DMS153 treated with DMSO at 0.1 percent for 48 hours (cell line): ENCODE results near the gene VPS45.

Experiments used
- DNase-seq: peaks from one replicate; lab custom pipeline; 2025; ENCODE audit not compliant: unreplicated experiment; lab: John Stamatoyannopoulos, UW

VPS45 gene

DNA sequence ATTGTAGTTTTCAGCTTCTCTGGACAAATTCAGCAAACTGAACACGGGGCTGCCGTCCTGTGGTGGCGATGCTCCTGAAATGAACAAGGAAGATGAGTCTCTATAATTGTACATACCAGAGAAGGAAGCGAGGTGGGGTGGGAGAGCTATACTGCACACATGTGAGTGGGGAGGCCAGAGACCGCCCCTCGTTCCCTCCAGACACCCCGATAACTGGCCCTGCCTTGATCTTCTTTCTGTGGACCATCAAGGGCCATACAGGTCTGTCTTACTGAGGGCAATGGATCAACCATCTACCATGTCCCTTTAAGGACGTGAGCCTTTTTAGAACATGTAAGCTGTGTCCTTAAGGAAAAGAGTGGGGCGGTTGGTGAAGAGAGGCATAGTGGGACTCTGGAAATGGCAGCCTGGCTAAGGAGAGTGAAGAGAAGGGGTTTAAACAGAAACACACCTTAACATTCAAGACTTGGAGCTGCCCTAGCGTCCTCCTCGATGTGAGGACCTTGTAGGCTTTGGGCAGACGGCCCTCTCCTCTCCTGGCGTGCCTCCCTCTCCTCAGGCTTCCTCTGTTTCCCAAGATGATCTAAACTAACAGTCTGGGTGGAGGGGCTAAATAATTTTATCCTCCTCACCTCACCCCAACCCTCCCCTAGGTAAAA, 88.0 kb downstream of the VPS45 start:
- no peak for DNase-seq

DNA sequence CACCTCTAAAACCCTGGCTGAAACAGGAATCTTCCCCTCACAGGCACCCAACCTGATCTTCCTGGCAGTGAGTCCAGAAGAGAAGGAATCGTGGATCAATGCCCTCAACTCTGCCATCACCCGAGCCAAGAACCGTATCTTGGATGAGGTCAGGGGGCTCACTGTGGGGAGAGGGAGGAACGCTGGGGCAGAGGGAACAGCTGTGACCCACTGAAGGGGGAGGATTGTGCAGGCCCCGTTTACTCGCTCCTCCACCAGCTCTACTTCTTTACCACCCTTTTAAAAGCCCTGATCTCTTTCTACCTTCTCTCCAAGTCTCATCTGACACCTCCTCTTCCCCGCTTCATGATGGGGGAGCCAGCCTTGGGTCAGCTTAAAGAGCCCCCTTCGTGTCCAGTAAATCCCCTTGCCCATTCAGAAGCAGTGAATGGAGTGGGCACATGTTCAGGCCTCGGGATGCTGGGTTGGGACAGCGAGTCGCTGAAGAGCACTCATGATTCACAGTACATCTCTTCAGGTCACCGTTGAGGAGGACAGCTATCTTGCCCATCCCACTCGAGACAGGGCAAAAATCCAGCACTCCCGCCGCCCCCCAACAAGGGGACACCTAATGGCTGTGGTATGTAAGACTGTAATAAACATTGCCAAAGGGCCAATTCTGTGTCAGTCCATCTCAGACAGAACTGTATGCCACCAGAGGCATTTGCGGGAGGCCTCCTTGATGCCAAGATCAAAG, 89.5 kb downstream of the VPS45 start:
- no peak for DNase-seq

DNA sequence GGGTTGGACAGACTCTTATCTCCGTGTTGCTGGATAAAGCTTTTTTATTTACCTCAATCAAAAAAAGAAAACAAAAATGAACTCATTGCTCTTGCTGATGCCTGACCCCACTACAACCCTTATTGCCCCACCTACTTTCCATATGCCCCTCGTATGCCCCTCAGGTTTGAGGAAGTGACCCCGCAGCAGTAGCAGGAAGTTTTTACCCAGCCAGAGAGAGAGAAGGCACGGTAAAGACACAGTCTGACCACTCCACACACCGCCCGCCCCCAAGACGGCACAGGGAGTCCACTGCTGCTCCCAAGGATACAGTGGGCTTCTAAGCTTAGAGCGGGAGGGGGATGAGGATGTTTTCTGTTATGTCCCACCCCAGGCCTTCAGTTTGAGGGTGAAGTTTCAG, 92.0 kb downstream of the VPS45 start:
- no peak for DNase-seq

DNA sequence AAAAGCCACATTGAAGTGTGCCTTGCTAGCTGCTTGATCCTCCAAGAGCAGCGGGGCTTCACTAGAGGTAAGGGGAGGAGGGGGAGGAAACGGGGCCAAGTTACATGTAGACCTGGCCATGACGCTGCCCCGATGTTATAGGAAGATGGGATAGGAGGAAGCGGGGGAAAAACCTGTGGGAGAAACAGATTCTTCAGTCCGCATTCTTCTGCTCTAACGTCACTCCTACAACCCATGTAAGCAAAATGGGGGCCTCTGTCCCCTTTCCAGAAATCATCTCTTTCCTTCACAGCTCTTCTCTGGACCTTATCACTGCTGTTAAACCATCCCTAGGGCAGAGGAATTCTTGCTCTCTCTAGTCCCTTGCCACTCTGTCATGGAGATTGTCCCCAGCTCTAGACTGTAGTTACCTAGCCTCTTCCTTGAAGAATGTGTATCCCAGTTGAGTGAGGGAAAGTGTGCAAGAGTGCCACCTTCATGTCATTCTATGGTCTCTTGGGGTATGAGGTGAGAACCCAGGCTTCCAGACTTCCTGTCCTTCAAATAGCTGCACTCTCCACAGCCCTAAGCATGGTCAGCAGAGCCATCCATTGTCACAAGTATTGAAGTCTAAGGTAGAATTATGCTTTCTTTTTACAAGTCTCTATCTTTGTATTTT, 93.5 kb downstream of the VPS45 start:
- no peak for DNase-seq

DNA sequence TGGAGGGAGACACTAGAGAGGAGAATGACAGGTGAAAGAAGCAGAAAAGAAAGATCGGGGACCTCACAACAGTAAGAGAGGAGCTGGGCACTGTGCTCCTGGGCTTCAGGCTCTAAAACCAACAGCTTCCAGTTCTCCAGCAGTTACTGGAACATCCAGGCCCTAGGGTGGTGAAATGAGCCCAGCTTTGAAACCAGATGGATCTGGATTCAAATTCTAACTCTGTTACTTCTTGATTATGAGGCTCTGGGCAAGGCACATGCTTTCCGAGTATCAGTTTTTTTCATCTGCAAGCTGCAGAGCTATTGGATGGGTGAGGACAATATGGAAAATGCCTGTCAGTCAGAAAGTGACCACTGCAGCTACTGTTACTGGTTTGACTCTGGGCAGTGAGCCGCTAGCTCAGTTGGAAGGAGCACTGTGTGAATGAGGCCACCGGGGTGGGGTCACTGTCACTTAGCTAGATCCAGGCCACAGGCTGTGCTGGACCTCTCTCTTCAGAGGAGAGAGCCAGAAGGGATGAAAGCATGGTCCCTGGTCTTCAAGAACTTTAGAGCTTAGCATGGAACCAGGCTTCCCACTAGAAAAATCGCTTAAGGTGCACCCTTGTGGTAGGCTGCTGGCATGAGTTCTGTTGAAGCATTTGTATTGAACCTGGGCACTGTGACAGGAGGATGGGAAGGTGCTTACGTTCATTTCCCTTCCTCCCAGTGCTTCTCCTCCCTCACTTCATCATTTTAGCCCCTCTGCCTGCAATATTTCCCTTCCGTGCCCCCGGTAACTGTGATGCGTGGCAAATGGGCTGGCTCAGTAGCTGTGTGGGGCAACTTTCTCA, 94.4 kb downstream of the VPS45 start:
- peak; percentile 19 for DNase-seq

DNA sequence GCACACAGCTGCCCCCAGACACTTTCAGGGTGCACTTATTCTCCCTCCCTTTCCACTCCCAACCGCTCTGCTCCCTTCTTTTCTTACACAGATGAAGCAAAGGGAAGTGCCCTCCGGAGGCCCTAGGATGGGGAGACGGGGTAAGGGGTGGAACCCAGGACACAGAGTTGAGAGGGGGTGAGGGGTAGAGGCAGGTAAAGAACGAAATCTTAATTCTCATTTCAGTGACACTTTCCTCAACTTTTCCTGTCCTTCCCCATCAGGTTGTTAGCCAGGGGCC, 94.9 kb downstream of the VPS45 start:
- DNase-seq = no peak

DNA sequence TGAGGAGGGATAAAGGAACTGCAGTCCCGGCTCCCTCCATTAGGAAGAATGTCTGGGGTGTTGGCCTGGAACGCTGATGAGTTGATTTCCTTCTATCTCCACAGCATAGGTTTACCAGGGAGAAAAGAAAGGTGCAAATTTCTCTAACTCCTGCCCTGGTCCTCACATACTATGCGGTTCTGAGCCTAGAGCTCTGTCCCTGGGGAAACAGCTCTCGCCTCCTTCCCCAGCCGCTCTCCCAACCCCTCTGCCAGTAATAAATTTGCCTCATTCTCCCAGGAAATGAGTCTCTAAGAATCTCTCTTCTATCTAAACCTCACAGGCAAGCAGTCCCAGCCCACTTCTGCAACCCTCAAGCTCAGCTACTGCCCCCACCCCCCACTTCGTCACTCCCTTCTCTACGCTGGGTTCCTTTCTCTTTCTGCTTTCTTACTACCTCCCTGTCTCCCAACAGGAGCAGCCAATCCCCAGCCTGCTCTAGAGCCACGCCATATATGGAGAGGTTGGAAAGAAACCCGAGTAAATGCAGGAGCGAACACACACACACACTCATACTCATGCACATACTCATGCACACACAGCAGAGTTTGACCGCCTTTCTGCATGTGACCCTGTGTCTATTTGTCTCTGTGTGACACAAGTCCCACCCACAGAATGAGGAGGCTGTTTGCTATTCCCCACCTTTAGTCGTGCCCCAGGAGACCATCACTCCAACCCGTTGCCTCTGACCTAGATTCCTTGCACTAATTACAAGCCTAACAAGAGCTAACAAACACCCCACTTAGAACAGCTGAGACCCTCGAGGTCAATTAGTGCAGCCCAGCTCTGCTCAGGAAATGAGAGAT, 95.5 kb downstream of the VPS45 start:
- DNase-seq = peak; percentile 65

DNA sequence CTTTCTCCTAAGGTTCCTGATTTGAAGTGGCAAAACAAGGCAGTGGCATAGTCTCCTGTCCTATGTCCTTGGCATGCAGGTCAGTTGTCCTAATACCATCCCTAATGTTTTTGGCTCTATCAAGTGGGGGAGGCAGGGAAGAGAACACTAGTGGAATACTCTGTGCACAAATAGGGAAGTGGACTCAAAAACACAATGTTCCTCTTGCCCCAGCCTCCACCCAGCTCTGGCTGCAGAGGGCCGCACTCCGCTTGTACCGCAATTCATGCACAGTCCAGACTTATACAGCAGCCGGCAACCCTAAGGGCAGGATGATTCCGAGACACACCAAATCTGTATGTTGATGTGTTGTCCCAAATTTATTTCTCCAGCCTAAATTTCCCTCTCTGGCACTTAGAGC, 96.6 kb downstream of the VPS45 start:
- DNase-seq = no peak

DNA sequence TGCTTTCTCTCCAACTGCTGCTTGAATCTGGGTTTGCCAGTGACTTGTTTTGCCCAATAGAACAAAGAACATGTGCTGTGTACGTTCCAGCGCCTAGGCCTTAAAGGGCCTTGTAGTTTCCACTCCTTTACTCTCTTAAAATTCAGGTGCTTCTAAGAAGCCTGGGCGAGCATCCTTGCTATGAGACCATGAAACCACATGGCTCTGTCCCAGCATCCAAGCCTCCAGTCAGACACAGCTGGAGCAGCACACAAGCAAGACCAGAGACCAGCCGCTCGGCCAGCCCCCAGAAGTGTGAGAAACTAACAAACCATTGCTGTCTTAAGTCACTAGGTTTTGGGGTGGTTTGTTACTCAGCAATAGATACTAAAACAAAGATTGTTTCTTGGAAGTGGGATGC, 97.2 kb downstream of the VPS45 start:
- DNase-seq = no peak

DNA sequence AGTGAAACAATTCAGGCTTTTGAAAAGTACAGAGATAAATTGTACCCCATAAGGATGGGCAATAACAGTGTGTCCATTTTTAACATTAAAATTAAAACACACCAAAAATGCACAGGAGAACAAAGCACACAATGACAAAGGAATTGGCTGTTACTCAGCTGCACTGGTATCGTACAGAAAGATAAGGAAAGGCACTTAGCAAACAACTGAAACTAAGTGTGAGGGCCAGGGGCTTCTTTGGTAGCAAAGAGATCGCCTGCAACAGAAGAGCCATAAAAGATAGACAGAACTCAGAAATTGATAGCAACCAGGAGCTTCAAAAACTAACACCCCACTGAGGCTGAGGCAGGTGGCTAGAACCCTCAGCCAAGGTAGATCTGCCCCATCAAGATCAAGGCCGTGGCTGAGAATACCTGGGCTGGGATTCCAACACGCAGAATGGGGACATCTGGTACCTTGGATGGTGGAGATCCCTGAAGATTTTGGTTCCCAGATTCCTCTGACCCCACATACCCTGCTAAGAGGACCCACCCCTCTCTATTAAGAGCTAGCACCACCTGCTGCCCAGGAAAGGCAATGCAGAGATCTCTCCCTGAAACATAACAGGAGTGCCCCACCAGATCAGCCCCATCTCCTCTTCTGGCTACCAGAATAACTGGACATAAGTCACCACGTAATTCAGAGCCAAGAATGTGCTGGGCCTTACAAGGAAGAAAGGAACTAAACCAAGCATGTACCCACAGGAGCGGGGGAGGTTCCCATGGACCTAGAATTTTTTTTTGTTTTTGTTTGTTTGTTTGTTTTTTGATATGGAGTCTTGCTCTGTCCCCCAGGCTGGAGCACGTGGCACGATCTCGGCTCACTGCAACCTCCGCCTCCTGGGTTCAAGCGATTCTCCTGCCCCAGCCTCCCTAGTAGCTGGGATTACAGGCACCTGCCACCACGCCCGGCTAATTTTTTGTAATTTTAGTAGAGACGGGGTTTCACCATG, 98.3 kb downstream of the VPS45 start:
- peak; percentile 33 for DNase-seq

DNA sequence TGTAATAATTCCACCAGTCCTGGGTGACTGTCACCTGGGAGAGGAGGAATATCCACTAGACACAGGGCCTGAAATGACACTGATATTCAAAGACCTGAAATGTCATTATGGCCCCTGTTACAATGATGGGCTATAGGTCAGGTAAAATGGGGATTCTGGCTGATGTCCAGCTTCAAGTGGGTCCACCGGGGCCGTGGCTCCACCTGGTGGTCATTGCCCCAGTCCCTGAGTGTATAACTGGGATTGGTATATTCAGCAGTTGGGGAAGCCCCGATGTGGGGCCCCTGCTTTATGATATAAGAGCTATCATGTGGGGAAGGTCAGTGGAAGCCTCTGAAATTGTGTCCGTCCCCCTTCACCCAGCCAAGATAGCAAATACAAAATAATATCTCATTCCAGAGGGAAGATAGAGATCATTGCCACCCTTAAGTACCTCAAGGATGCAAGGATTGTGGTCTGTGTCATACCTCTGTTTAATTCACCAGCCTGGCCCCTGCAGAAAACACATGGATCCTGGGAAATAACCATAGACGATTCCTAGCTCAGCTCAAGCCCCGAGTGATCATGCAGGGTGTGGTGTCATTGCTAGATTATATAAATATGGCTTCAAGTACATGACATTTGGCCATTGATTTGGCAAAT, 101.5 kb downstream of the VPS45 start:
- DNase-seq = peak; percentile 50

DNA sequence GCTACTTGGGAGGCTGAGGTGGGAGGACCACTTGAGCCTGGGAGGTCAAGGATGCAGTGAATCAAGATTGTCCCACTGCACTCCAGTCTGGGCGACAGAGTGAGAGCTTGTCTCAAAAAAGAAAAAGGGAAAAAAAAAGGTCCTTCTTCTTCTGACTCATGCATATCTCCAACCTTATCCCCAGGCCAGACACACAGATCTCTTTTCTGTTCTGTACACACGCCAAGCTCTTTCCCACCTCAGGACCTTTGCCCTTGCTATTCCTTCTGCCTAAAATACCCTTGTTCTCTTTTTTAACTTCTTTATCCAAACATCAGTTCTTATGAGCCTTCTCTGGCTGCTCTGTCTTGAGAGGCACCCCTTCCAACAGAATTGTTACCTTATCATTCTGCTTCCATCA, 104.2 kb downstream of the VPS45 start:
- no peak for DNase-seq

DNA sequence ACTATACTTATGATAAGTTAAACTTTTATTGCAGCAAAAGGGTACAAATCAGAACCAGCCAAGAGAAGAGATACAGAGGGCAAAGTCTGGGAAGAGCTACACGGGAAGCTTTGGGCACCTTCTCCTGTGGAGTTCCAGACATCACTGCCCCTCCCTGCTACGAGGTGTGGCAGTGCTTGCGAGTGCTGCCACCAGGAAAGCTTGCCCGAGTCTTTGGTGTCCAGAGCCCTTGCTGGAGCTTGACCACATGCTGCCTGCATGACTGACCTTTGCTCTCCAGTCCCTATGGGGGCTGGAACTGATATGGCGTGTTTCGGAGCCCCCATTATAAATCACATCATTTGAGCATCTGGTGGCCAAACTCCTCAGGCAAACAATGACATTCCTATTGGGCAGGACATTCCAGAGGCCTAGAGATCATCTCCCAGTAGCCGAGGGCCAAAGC, 105.6 kb downstream of the VPS45 start:
- no peak for DNase-seq

DNA sequence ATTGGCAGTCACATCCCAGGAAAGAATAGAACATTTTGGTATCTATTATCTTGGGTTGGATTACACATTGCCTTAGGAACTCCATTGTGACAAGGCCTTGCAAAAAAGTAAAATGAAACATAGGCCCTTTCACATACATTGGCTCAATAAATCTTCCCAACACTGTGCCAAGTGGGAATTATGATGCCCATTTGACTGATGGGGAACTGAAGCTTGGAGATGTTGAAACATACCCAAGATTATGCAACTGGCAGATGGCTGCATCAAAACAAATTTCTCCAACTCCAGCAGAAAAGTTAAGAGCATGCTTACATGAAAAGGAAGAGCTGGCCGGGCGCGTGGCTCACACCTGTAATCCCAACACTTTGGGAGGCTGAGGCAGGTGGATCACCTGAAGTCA, 109.0 kb downstream of the VPS45 start:
- DNase-seq = no peak

DNA sequence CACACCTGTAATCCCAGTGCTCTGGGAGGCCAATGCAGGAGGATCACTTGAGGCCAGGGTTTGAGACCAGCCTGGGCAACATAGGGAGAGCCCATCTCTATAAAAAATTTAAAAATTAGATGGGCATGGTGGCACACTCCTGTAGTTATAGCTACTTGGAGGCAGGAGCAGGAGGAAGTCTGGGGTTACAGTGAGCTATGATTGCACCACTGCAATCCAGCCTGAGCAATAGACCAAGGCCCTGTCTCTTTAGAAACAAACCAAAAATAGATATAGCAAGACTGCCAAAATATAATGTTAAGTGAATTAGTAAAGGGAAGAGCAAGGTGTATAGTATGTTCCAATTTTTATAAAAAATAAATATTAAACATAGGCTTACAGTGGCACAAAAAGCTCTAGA, 111.0 kb downstream of the VPS45 start:
- no peak for DNase-seq

DNA sequence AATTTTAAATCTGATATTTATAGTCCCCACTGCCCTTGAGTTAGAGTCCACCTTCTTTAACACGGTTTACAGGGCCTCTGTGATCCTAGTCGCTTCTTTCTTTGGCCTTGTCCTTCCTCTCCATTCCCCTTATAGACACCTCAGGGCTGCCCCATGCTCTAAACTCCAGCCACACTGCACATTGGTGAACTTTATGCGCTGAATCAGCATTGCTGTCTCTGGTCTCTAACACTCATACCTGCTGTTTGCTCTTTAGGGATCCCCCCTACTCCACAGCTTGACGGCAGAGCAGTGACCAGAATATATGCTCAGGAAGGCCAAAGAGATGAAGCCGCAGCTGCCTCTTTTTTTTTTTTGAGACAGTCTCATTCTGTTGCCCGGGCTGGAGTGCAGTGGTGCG, 112.3 kb downstream of the VPS45 start:
- no peak for DNase-seq

DNA sequence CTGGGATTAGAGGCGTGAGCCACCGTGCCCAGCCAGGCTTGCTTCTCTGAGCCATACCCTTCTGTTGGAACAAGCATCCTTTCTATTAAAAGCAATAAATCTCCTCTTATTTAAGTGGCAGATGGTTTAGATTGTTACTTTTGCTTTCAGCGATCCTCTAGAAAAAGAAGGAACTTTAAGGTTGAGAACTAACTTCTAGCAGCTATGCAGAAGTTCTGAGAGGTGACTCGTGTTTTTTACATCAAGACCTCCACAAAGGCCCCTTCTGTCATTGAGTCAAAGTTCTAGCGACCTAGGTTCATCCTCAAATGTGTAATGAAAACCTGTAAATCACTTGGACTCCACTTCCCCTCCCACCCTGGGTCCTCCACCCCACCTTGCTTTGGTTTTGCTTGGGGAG, 112.9 kb downstream of the VPS45 start:
- DNase-seq = no peak

DNA sequence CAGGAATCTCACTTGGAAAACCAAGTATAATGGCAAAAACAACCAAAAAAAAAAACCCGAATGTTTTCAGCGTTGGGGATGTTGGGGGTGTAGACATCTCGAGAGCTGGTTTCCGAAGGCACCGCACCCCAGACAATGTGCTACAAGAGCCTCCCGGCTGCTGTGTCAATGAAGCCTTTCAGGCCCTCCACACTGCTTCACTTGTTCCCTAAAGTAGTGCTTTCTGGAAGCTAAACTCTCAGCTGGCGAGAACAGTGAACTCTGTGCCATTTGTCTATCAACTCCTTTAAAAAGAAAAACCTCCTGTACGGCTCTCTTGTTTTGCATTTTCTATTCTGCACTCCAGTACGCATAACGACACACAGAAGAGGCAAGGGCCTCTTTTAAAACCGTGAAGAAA, 114.7 kb downstream of the VPS45 start:
- no peak for DNase-seq

DNA sequence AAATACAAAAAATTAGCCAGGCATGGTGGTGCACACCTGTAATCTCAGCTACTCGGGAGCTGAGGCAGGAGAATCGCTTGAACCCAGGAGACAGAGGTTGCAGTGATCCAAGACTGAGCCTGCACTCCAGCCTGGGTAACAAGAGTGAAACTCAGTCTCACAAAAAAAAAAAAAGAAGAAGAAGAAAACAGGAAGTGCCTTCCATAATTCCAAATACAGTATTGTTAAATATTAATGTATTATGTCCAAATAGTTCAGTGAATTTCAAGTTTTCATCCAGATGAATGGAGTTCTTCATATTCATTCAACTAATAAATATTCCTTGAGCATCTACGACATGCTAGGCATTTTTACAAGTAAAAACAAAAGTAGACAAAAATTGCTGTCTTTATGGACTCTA, 115.5 kb downstream of the VPS45 start:
- DNase-seq = no peak
